Gastroesophageal sphincter (tissue), 4 donors: Measurements from ENCODE around the gene CHST8. TPM values are rescaled to one million over a fixed set of nuclear protein-coding genes. Genes with fewer than 3 reads are reported as not detected.
"Not testable (repeated sequence)": the region's sequence is repeated elsewhere in the genome, so short reads cannot be mapped to it uniquely, and the experiment has no call there.

ENCODE experiments used
- ATAC-seq: fragments of 150-250 bp; one replicate; pipeline ENCODE4 v1.9.1; 2016; ENCODE audit warnings: mild to moderate bottlenecking, moderate library complexity
- H3K27ac ChIP-seq, 4 donors: fragments of 200-600 bp; sonication (generic) in 3 of 4; 1 replicate in 3 of 4; 2 replicates in 1 of 4; pipeline ENCODE4 v1.5.1; 2016 to 2019
- H3K27me3 ChIP-seq: fragments of 200-600 bp; sonication (generic); one replicate; pipeline ENCODE4 v1.5.1; 2019
- H3K36me3 ChIP-seq, 2 donors: fragments of 200-600 bp; sonication (generic); one replicate each; pipeline ENCODE4 v1.5.1; 2019; ENCODE audit warnings: control low read depth in 1 of 2
- H3K4me1 ChIP-seq, 3 donors: fragments of 200-600 bp; sonication (generic); 1 replicate in 2 of 3; 2 replicates in 1 of 3; pipeline ENCODE4 v1.5.1; 2016 to 2019; ENCODE audit warnings: control low read depth in 2 of 3
- H3K4me3 ChIP-seq, 2 donors: fragments of 200-600 bp; sonication (generic); one replicate each; pipeline ENCODE4 v1.5.1; 2019; ENCODE audit warnings: mild to moderate bottlenecking in 1 of 2, moderate library complexity in 1 of 2
- H3K9me3 ChIP-seq, 3 donors: fragments of 200-600 bp; sonication (generic); one replicate each; pipeline ENCODE4 v1.5.1; 2017 to 2019; ENCODE audit warnings: control low read depth in 2 of 3
- EP300 ChIP-seq: sonication (generic); formaldehyde crosslinking; IDR thresholded peaks from one replicate; pipeline ENCODE4 v1.6.1; 2017; ENCODE audit warnings: antibody characterized with exemption, mild to moderate bottlenecking
- POLR2A ChIP-seq, 2 donors: fragments of 450-650 bp; IDR thresholded peaks; one replicate each; pipeline ENCODE4 v1.6.1; 2017; ENCODE audit warnings: antibody characterized with exemption in 2 of 2, mild to moderate bottlenecking in 2 of 2, moderate library complexity in 1 of 2
- POLR2AphosphoS5 ChIP-seq: sonication (generic); formaldehyde crosslinking; IDR thresholded peaks from one replicate; pipeline ENCODE4 v1.6.1; 2017; ENCODE audit warnings: antibody characterized with exemption
- WGBS, 2 donors: methylation state at CpG; one replicate each; pipeline ENCODE4 v1.1.5; 2018; ENCODE audit warnings: low coverage in 1 of 2; 5-methylcytosine and 5-hydroxymethylcytosine counted together
- total RNA-seq, 4 donors: library from RNA; depleted of rRNA; stranded (reverse); fragments of >200 nt; gene quantifications; one replicate each; pipeline ENCODE4 v1.1.0, GENCODE V29; 2016
- TF ChIP-seq, protein P1 (sequence below), 4 experiments: fragments of 200-600 bp in 2 of 4; fragments of 450-650 bp in 2 of 4; sonication (generic) in 1 of 4; IDR thresholded peaks; one replicate each; pipeline ENCODE4 v1.5.1; 2017 to 2019; ENCODE audit warnings: antibody characterized with exemption in 4 of 4, mild to moderate bottlenecking in 2 of 4, moderate library complexity in 2 of 4

Gene CHST8
- total RNA-seq, 4 donors from 2014 or later, result 0.16 to 0.66 (median 0.54) TPM; not detected in 1

DNA sequence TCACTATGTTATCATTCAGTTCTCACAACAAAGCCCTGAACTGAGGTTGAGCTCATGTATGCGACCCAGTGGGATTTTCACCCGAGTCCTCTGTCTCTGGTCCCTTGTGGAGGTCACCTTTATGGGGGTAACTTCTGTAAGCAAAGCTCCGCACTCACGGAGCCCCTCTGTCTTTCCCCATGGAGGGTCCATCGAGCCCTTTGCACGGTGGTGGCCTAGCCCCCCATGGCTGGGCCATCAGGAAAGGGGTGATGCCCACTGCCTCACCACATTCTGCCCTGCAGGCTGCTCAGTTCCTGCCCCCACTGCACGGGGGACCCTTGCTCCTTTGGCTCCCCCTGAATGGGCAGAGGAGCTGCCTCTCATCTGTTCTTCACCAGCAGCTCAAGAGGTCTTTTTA, 39.6 kb downstream of the CHST8 start:
- no peak overlapping the region for H3K4me3 ChIP-seq
- no peaks in the 10 kb centered on the region for H3K4me1 ChIP-seq
- WGBS, 2 donors, result 77% methylated on average over 3 of the region's 7 CpGs; no CpG with 5 or more reads in 1 of the 2 donors
- ATAC-seq, result no peak
- no peak overlapping the region for H3K27ac ChIP-seq
- no peaks in the 10 kb centered on the region for H3K9me3 ChIP-seq
- H3K27me3 ChIP-seq, result peaks cover 42% of the 10 kb centered on the region
- no peaks in the 10 kb centered on the region for H3K36me3 ChIP-seq
- TF ChIP-seq POLR2AphosphoS5 (no peak), POLR2A (IDR thresholded peaks at IDR 0.05) (no peak), EP300 (no peak)
- TF ChIP-seq, protein P1, sequence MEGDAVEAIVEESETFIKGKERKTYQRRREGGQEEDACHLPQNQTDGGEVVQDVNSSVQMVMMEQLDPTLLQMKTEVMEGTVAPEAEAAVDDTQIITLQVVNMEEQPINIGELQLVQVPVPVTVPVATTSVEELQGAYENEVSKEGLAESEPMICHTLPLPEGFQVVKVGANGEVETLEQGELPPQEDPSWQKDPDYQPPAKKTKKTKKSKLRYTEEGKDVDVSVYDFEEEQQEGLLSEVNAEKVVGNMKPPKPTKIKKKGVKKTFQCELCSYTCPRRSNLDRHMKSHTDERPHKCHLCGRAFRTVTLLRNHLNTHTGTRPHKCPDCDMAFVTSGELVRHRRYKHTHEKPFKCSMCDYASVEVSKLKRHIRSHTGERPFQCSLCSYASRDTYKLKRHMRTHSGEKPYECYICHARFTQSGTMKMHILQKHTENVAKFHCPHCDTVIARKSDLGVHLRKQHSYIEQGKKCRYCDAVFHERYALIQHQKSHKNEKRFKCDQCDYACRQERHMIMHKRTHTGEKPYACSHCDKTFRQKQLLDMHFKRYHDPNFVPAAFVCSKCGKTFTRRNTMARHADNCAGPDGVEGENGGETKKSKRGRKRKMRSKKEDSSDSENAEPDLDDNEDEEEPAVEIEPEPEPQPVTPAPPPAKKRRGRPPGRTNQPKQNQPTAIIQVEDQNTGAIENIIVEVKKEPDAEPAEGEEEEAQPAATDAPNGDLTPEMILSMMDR (IDR thresholded peaks at IDR 0.05), result no peak

DNA sequence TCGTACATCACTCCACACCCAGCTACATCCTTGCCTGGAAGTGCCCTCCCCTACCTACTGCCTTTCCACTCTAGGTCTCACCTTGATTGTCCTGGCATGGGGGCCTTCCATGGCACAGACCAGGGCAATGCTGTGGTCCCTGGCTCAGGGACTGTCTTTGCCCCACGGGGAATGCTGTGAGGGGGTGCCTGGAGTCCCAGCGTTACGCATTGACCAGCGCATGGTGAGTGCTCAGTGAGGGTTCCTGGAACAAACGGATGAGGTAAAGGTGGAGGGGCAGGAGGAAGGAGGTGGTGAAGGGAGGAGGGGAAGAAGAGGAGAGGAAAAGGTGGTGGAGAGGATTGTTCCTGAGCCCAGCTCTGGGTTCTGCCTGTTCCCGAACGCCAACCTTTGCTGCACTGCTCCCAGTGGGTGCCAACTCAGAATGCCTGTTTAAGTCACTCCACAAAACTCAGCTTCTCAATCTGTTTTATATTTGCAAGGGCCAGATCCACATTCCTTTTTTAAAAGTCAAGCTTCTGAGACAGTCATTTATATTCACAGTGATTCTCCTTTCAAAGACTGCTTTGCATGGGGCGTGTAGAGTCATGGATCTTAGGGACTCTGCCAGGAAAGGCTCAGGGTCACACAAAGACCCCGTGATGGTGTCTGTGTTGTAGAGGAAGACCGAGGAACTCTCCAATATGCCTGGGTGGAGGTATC, 40.8 kb downstream of the CHST8 start:
- Histone ChIP-seq H3K9me3 (no peaks in the 10 kb centered on the region), H3K4me3 (no peak overlapping the region), H3K36me3 (no peaks in the 10 kb centered on the region), H3K27me3 (peaks cover 42% of the 10 kb centered on the region), H3K27ac (no peak overlapping the region), H3K4me1 (no peaks in the 10 kb centered on the region)
- no peak for ATAC-seq
- TF ChIP-seq EP300 (no peak), POLR2A (IDR thresholded peaks at IDR 0.05) (no peak)
- 31 to 60% methylated on average over 3 to 7 of the region's 11 CpGs for WGBS, 2 donors

DNA sequence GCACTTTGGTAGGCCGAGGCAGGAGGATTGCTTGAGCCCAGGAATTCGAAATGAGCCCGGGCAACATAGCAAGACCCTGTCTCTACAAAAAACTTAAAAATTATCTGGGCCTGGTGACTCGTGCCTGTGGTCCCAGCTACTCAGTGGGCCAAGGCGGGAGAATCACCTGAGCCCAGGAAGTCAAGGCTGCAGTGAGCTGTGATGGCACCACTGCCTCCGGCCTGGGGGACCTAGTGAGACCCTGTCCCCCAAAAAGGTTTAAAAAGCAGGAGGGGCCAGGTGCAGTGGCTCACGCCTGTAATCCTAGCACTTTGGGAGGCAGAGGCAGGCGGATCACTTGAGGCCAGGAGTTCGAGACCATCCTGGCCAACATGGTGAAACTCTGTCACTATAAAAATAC, 41.6 kb downstream of the CHST8 start:
- ATAC-seq, result not testable (repeated sequence)

DNA sequence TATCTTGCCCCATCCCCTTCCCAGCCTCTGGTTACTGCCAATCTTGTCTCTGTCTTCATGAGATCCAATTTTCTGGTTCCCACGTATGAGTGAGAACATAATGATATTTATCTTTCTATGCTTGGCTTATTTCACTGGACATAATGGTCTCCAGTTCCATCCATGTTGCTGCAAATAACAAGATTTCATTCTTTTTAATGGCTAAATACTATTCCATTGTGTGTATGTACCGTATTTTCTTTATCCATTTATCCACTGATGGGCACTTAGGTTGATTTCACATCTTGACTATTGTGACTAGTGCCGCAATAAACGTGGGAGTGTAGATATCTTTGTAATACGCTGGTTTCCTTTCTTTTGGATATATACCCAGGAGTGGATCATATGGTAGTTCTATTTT, 43.0 kb downstream of the CHST8 start:
- TF ChIP-seq, protein P1 (IDR thresholded peaks at IDR 0.05), result no peak
- TF ChIP-seq POLR2A (IDR thresholded peaks at IDR 0.05), result no peak
- no peak for TF ChIP-seq POLR2AphosphoS5
- TF ChIP-seq EP300, result no peak
- no peak for ATAC-seq
- Histone ChIP-seq H3K9me3 (no peaks in the 10 kb centered on the region), H3K27ac (no peak overlapping the region), H3K36me3 (no peaks in the 10 kb centered on the region), H3K4me3 (no peak overlapping the region), H3K4me1 (no peaks in the 10 kb centered on the region), H3K27me3 (peaks cover 32% of the 10 kb centered on the region)
- 86 to 90% methylated on average over 5 of the region's 5 CpGs for WGBS, 2 donors

More for the DNA sequence above, 41.6 kb downstream of the CHST8 start:
- H3K27me3 ChIP-seq, result peaks cover 37% of the 10 kb centered on the region
- H3K36me3 ChIP-seq, H3K9me3 ChIP-seq, H3K27ac ChIP-seq, H3K4me1 ChIP-seq, H3K4me3 ChIP-seq: not testable (repeated sequence)
- 86 to 90% methylated on average over 2 to 6 of the region's 9 CpGs for WGBS, 2 donors

DNA sequence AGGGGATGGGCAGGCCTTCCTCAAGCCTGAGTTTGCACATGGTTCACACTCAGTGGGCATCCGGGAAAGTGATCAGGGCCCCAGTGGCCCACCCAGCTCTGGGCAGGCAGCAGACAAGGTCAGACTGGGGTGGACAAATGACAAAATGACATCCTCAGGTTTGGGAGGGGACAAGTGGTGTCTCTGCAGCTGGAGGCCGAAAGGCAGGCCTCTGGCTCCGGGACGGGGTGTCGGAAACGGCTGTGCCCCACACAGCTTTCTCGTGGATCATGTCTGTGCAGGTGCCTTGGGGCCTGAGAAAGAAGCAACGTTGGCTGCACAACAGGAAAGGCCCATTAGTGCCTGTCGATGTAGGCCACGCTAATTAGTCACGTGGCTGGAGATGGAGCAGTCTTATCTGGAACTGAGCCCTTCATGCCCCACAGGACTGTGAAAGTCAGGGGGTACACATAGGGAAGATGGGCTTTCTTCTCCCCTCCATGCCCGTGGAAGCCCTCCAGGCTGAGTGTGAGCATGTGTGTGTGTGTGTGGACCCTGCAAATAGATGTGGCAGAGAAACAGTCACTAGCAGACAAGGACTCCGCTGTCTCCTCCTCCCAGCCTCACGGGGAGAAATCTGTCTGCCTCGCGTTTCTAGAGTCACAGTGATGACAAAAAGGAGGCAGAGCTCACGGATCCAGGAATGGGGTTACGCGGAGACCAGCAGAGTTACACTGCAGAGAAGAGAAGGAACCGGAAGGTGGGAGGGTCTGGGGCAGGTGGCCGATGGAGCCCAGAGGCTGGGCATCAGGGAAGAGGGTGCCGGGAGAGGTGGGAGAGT, 44.2 kb downstream of the CHST8 start:
- H3K27ac ChIP-seq, result no peak overlapping the region

More for the DNA sequence above, 44.2 kb downstream of the CHST8 start:
- no peak for TF ChIP-seq POLR2A (IDR thresholded peaks at IDR 0.05)
- TF ChIP-seq POLR2AphosphoS5, result no peak
- TF ChIP-seq EP300, result no peak
- TF ChIP-seq, protein P1 (IDR thresholded peaks at IDR 0.05), result no peak
- H3K9me3 ChIP-seq, result no peaks in the 10 kb centered on the region
- no peaks in the 10 kb centered on the region for H3K4me1 ChIP-seq
- WGBS, 2 donors, result 71 to 83% methylated on average over 10 to 13 of the region's 22 CpGs
- H3K27me3 ChIP-seq, result peaks cover 28% of the 10 kb centered on the region
- no peak for ATAC-seq
- no peaks in the 10 kb centered on the region for H3K36me3 ChIP-seq
- no peak overlapping the region for H3K4me3 ChIP-seq
